Effector CD8-positive, alpha-beta T cell (primary cell): ENCODE measurements around the gene HOXC12.

Experiments used
- DNase-seq: peaks from one replicate; lab custom pipeline; 2025; lab: John Stamatoyannopoulos, UW

HOXC12 gene

DNA sequence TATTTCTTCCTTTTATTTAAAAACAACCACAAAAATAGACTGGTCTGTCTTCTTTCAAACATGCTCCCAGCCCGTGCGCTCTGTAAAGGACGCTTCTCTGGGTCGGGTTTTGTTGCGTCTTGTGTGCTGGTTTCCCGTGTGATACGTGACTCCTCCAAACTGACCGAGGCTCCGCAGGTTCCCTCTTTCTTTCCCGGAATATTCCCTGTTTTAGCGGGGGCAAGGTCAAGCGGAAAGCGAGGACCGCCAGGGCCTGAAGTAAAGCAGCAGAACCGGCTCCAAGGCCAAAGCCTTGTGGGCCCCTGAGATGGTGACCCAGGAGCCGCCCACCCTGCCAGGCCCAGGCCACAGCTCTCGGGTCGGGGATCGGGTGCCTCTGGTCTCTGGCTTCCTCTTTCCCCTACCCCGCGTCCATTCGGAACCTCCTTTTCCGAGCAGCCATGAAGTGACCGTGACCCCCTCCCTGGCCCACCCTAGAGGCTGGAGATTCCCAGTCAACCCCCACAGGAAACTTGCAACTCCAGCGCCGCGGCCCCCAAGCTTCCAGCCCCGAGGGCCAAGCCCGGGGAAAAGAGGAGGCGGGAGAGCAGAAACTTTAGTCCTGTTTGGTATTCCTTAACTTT lies 29.4 kb downstream of the HOXC12 start:
- no peak for DNase-seq

DNA sequence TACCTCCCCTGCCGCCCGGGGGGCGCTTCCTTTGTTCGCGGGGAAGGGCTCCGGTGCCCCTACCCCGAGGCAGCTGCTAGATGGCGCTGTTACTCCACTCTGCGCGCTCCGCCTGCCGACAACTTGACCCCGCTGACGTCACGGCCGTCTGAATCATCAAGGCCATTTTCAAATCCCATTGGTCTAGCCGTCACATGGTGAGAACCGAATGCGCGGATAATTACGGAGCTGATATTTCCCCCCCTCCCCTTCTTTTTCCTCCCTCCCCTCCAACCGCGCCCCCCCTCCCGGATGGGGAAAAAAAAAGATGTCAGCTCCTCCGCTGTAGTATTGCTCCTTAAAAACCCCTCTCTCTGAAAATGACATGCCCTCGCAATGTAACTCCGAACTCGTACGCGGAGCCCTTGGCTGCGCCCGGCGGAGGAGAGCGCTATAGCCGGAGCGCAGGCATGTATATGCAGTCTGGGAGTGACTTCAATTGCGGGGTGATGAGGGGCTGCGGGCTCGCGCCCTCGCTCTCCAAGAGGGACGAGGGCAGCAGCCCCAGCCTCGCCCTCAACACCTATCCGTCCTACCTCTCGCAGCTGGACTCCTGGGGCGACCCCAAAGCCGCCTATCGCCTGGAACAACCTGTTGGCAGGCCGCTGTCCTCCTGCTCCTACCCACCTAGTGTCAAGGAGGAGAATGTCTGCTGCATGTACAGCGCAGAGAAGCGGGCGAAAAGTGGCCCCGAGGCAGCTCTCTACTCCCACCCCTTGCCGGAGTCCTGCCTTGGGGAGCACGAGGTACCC lies 30.4 kb downstream of the HOXC12 start, which contains the start of gene HOXC10:
HOXC10 (plus strand) TSS at position 246 of the 791 bp plus-strand sequence; CDS start at position 360, 114 bp downstream.
- peak; percentile 48 for DNase-seq

DNA sequence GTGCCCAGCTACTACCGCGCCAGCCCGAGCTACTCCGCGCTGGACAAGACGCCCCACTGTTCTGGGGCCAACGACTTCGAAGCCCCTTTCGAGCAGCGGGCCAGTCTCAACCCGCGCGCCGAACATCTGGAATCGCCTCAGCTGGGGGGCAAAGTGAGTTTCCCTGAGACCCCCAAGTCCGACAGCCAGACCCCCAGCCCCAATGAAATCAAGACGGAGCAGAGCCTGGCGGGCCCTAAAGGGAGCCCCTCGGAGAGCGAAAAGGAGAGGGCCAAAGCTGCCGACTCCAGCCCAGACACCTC lies 30.9 kb downstream of the HOXC12 start:
- no peak for DNase-seq

DNA sequence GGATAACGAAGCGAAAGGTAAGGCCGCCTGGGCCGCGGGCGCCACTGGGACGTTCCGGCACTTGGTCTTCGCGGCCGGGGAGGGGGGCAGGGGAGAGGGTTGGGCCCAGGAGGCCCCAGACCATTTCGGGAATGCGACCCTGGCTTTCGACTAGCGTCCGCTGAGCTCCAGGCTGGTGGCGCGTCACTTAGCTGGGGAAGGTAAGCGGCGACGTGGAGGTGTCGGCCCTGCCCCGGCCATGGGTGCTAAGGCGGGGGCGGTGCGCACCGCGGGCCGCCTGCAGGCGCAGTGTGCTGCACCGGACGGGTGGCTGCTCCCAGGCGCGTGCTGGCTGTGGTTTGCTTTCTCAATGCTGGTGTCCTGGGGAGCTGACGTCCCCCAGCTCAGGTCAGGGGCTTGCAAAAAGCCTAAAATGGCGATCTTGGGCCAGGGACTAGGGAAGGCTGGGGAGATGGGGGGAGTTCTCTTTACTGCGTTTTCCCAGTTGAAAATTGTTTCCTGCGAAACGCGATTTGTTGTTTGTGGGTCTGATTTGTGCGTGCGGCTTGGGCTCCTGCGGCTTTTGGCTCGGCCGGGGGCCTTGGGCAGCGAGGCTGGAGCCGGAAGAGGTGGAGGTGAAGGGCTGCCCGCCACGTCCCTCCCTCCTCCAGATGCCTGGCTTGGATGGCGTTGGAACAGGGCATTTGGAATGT lies 31.4 kb downstream of the HOXC12 start:
- DNase-seq = no peak

DNA sequence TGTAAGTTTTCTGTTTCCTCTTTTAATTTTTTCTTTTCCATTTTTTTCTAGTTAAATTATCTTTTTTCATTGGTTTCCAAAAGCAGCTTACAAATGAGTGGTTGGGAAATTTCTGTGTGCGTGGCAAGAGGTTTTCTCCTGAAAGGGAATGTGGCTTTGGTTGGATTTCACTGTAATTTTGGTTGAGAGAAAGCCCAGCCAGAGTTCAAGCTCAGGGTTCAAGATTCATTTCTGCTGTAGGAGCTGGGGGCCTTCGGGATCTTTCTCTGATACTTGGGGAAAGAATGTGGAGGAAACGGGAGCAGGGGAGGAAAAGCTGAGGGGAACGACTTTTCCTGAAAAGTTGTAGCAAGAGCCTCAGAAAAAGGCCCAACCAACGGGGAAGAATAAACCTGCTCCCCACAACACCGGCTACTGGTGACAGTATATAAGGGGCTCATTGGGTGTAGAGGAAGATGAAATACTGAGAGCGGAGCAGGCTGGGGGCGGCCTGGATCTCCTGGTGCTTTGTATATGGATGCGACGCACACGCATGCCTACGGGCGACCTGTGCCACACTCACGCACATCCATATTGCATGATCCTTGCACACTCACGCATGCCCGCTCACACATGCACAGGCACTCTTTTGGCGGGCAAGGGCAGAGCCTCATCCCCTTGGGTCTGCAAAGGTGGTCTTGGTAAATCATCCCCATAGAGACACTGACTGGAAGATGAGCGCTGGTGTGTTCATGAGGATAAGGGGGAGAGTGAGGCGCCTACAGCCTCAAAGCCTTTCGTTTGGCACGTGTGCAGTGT lies 32.2 kb downstream of the HOXC12 start:
- DNase-seq = no peak

DNA sequence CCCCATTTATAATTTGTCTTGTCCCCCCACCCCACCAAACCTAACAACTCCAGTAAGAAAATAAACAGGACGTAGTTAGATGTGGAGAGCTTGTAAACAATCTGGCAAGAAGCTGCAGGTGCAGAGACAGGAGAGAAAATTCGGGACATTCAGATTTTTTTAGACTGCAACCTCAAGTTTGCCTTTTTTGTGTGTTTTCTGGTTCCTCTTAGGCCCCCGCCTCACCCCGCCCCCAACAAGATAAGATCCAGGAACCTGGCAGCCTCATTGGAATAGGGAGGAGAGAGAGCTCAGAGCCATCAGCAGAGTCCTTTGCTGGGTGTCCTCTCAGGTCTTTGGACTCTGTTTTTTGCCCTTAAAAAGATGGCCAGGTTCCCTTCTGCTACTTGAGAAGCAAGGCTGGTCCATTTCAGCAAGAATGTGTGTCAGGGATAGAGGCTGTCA lies 33.1 kb downstream of the HOXC12 start:
- DNase-seq = no peak

DNA sequence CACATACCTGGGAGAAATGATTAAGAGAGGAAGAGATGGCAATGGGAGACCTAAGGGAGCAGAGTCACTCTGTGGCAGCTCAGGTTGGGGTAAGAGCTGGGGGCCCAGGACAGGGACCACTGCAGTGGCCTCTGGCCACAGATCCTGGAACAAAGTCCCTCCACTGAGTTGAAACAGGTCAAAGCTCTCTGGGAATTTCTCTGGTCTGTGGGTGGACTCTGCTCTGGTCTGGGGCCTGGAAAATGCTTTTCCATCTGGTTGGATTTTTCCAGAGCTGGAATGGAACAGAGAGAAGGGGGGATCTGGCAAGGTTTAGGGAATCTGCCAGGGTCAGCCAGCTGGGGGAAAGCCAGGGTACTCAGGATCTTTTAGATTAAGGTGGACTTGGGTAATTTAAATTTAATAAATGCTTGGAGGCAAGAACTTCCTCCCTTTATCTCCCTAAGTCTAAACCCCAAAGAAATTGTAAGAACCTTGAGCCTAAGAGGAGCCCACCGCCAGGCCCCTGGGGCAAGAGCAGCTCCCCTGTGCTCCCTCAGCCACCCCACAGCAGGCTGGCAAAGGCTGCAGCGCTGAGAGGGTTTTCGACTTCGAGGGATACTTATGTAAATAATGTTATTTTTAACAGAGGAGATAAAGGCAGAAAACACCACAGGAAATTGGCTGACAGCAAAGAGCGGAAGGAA lies 34.0 kb downstream of the HOXC12 start:
- no peak for DNase-seq

DNA sequence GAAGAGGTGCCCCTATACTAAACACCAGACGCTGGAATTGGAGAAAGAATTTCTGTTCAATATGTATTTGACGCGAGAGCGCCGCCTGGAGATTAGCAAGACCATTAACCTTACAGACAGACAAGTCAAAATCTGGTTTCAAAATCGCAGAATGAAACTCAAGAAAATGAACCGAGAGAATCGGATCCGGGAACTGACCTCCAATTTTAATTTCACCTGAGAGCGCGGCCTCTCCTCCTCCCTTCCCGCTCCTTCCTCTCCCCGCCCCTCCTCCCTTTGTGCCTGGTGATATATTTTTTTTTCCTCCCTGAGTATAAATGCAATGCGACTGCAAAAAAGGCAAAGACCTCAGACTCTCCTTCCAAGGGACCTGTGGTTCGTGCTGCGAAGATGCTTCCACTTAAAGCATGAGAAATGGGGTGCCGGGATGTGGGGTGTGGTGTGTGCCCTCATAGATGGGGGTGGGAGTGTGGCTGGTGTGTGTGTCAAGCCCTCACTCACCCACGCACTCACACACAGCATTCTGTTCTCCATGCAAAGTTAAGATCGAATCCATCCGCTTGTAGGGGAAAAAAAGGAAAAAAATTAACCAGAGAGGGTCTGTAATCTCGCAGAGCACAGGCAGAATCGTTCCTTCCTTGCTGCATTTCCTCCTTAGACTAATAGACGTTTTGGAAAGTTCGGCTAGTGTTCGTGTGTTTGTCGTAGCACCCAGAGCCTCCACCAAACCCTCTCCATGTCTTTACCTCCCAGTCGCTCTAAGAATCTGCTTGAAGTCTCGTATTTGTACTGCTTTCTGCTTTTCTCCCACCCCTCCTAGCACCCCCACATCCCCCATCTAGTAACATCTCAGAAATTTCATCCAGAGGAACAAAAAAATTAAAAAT lies 34.8 kb downstream of the HOXC12 start:
- DNase-seq = no peak

DNA sequence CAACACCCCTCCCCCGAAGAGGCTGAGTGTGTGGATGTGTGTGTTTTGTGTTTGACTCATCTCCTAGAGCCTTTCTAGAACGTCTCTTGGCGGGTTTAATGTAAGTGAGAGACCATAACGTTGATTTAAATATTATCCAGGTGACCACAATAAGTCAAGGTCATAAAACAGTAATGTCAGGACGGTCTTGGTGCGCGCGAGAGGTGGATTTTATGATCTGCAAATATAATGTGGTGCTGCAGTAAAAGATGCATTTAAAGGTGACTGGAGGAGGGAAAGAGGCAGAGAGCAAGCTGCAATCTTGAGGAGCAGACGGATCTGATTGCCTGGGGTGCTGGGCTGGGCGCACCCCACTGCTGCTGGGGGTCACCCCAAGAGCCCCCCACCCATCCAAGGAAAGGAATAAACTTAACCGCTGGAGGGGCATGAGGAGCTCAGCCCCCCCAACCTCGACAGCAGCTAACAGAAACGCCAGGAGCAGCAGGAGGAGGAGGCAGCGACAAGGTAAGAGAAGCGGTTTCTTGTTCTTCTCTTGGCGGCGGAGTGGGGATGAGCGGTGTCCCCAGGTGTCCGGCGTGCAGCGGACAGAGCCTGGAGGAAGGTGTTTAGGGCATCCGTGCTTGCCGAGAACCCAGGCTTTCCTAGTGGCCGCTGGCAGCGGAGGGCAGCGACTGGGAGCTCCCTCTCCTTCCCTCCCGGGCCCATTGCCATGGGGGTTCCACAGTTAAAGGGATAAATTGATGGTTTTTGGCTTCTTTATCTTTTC lies 35.8 kb downstream of the HOXC12 start:
- no peak for DNase-seq

DNA sequence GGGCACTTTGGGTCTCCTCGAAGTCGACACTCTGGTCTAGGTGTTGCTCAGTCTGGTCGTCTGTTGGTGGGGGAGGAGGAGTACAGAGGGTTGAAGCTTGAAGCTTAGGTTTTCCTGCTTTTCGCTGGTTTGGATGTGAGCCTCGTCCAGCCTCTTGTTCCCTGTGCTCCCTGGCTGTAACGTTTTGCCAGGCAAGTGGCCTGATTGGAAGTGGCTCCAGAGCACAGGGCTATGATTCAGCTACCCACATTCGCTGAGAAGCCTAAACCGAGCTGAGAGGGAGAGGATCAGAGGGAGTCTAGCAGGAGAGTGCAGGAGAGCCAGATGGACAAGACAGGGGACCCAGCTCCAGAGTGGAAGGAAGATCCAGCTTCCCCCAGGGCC lies 36.4 kb downstream of the HOXC12 start:
- DNase-seq = no peak

DNA sequence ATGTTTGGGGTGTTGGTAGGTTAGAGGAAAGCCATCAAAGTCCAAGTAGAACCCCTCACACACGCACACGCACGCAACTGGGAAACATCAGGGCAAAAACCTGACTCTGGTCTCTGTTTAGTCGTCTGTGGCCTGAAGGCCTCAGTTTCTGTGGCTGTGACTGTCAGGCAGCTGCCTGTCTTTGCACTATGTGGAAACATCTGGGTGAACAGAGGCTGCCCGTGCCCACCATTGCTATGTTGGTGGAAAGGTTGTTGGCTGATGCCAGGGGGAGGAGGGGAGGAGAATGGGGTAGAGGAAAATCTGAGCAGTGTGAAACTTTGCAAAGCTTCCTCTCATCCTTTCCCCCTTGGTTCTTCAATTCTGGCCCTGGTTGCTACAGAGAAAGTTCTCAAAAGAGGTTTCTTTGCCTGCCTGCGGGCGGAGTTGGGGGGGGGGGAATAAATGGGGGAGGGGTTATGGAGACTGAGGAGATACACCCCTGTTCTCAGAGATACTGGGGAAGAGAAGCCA lies 37.7 kb downstream of the HOXC12 start:
- DNase-seq = no peak

DNA sequence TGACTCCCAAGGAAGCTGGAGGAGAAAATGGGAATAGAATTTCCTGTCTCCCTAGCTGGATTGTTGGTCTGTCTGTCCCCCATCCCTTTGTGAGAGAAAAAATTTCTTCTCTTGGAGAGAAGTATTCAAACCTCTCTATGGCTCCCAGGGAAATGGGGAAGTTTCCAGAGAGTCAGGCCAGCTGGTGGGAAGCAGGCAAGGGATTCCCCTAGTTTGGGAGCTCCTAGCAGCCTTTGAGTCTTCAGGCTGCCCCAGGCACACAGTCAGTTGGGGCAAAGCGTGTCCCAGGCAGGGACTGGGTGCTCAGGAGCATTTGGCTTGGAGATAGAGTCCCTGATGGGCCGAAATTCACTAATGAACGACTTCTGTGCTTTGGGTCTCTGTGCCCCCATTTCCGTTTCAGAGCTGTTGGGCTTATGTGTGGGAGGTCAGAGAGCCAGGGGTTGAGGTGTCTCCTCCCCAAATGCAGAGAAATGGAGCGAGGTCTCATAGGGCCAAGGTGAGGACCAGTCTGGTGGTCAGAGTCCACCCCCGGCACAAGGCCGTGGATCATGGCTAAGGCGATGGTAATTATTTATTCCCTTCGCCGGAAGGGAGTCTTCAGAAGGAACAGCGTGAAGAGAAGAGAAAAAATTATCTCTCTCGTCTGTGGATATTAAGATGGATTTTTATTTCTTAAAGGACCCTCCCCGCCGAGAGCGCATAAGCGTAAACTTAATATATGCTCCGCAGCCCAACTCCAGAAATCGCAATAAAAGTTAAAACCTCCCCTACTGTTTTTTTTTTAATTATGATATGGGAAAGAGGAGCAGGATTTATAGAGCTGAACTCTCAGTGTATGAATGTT lies 38.7 kb downstream of the HOXC12 start:
- DNase-seq = no peak

DNA sequence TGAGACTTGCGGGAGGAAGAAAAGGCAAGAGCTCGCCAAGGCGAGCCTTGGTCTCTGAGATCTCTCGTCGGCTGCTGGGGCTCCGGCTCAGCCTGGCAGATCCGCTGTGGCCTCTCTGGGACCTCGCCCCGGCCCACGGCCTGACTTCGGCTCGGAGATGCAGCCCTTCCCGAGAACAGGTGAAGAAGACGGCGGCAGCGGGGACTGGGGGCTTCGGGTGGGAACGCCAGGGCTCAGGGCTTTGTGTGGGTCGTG lies 39.2 kb downstream of the HOXC12 start:
- DNase-seq = no peak

DNA sequence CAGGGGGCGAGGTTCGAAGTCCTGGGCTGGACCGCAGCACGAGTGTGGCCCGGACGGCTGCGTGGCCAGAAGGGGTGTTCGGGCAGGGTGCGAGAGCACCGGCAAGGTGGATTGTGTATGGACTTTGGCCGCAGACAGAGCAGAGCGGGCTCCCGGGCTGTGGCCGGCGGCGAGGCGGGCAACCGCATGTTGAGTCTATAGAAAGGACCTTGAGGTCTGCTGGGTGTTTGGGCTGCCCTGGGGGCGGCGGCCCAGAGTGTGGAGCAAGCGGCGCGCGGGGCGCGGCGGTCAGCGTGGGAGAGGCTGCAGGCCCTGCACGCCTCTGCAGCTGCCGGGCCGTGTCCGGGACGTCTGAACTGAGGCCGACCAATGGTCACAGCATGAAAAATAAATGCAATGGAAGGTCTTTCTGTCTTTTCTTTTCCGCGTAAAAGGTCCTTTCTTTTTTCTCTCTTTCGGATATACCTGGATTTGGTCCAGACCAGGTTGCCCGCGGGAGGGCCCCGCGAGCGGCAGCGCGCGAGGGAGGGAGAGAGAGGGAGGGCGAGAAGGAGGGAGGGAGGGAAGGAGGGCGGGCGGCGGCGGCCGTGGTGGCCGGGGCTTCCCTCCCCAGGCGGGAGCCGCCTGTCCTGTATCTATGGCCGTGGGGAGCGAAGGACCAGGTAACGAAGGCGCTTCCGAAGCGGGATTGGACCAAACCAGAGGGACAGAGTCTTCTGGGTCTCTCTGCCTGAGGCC lies 39.7 kb downstream of the HOXC12 start:
- no peak for DNase-seq

DNA sequence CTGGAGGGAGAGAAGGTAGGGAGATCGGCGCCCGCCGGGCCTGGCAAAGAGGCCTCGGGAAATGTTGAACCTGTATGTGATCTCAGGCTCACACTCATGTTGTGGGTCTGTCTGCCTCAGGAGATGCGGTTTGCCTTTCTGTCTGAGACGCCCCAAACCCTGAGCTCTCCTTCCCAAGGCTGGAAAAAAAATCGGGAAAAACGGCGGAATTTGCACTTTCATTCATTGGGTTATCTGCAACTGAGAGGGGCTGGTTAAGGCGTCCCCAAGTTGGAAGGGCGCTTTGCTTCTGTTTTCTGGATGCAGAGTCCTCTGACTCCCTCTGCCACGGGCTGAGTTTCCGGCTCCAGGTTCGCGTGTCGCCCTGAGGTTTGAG lies 40.3 kb downstream of the HOXC12 start:
- DNase-seq = no peak

DNA sequence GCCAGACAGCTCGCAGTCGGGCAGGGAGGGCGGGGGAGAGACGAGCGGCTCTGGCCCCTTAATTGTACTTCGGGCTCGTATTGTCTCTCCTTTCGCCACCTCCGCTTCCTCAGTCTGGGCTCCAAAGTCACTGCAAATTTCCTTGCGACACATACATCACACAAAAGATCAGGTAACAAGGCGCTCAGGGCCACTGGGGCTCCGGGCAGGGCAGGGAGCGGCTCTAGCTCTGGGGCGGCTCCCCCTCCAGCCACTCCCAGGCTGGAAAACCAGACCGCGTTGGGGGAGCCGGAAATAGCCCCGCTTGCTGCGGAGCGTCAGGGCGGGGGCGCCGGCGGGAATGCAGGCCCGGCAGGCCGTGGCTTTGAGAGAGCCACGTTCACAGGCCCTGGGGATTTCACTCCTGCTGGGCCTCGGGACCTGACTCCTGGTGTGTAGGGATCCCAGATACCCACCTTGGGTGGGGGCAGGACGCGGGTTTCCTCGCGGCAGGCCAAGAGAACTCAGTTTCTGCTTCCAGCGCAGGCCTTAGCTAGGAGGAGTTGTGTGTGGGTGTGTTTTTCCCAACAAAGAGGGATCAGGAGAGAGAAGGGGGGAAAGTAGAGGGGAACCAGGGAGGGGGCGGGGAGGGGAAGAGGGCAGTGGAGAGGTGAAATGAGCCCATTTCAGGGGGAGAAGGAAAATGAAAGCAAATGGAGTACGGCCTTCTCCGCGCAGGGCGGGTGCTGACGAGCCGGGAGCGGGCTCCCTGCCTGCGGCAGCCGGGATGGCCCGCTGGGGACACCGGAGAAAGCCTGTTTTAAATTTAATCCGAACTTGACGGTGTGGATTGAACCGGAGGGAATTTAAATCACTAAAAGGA lies 40.9 kb downstream of the HOXC12 start:
- DNase-seq = no peak
